Neural progenitor cell (in vitro differentiated cells): ENCODE results near the gene C9orf153.
"Not testable (repeated sequence)": the region's sequence is repeated elsewhere in the genome, so short reads cannot be mapped to it uniquely, and the experiment has no call there.

ENCODE experiments used
- CTCF ChIP-seq: fragments of 200-600 bp; sonication (generic); IDR thresholded peaks from 2 replicates; pipeline ENCODE4 v1.5.1; 2017; ENCODE audit warnings: antibody characterized with exemption, mild to moderate bottlenecking
- EZH2 ChIP-seq: fragments of 200-600 bp; sonication (generic); IDR thresholded peaks from 2 replicates; pipeline ENCODE4 v1.6.1; 2017; ENCODE audit warnings: antibody characterized with exemption, mild to moderate bottlenecking, moderate library complexity
- EZH2phosphoT487 ChIP-seq: fragments of 200-600 bp; sonication (generic); IDR thresholded peaks from 2 replicates; pipeline ENCODE4 v1.6.1; 2017; ENCODE audit warnings: antibody characterized with exemption

- not testable (repeated sequence) for TF ChIP-seq EZH2, CTCF, EZH2phosphoT487
Observed at GRCh38 chr9:86290341-86290740, 30.9 kb upstream of the C9orf153 start.
